K562 (cell line): ENCODE data around the gene PPM1L.

Experiments
- CTCF ChIP-seq, 3 experiments: IDR thresholded peaks in 2 of 3; conservative IDR thresholded peaks in 1 of 3; 2 replicates each; pipeline ENCODE4 v1.5.1; 2011 to 2012; ENCODE audit warnings: low read length in 3 of 3, mild to moderate bottlenecking in 3 of 3, control low read depth in 2 of 3, improper control_type of control experiment in 1 of 3, inconsistent platforms in 1 of 3, low read depth in 1 of 3, mixed read lengths in 1 of 3, moderate library complexity in 1 of 3; ENCODE audit not compliant: insufficient read depth in 2 of 3
- EGR1 ChIP-seq: fragments of 450-650 bp; conservative IDR thresholded peaks from 2 replicates; pipeline ENCODE4 v1.6.1; 2017; ENCODE audit warnings: mild to moderate bottlenecking
- EZH2 ChIP-seq: IDR thresholded peaks from 2 replicates; pipeline ENCODE4 v1.6.1; 2012; ENCODE audit warnings: low read depth, mild to moderate bottlenecking, inconsistent platforms, low read length, borderline replicate concordance
- FIP1L1 ChIP-seq: fragments of 200-400 bp; formaldehyde crosslinking; IDR thresholded peaks from 2 replicates; pipeline ENCODE4 v1.6.1; 2018; ENCODE audit warnings: mild to moderate bottlenecking, low read depth, low read length; ENCODE audit not compliant: poor library complexity, severe bottlenecking
- HDAC2 ChIP-seq: fragments of 450-650 bp; IDR thresholded peaks from 2 replicates; pipeline ENCODE4 v1.6.1; 2016; ENCODE audit warnings: mild to moderate bottlenecking
- HMBOX1 ChIP-seq: sonication (generic); IDR thresholded peaks from 2 replicates; pipeline ENCODE4 v1.6.1; 2016
- KDM1A ChIP-seq, 2 experiments: fragments of 450-650 bp; IDR thresholded peaks; 2 replicates each; pipeline ENCODE4 v1.6.1; 2016; ENCODE audit warnings: mild to moderate bottlenecking in 2 of 2
- MYC ChIP-seq, 2 experiments: fragments of 250-450 bp in 1 of 2; sonication (Bioruptor Pico) in 1 of 2; IDR thresholded peaks; 2 replicates each; pipeline versions ENCODE4 v1.5.1 to v1.6.1; 2012 to 2021; ENCODE audit warnings: low read depth in 2 of 2, borderline replicate concordance in 1 of 2, improper control_type of control experiment in 1 of 2, low read length in 1 of 2, mild to moderate bottlenecking in 1 of 2, moderate library complexity in 1 of 2
- MYNN ChIP-seq, 2 experiments: sonication (generic); formaldehyde crosslinking in 1 of 2; IDR thresholded peaks; 2 replicates each; pipeline versions ENCODE4 v1.5.0 to v1.6.1; 2016 to 2020; ENCODE audit warnings: antibody characterized with exemption in 1 of 2, missing genetic modification reagents in 1 of 2
- YBX1 ChIP-seq: fragments of 450-650 bp; IDR thresholded peaks from 2 replicates; pipeline ENCODE4 v1.7.1; 2016; ENCODE audit warnings: mild to moderate bottlenecking
- ZBTB17 ChIP-seq: fragments of 450-650 bp; formaldehyde crosslinking; IDR thresholded peaks from 2 replicates; pipeline ENCODE4 v1.4.0; 2020; ENCODE audit warnings: mild to moderate bottlenecking
- ZC3H4 ChIP-seq: sonication (generic); formaldehyde crosslinking; IDR thresholded peaks from 2 replicates; pipeline ENCODE4 v1.9.0; 2021; ENCODE audit warnings: missing genetic modification reagents, borderline replicate concordance
- ZNF395 ChIP-seq: fragments of 200-800 bp; sonication (Bioruptor generic); IDR thresholded peaks from 2 replicates; pipeline ENCODE4 v1.6.1; 2017; ENCODE audit warnings: missing genetic modification characterization, missing compliant biosample characterization
- ZNF785 ChIP-seq: fragments of 250-450 bp; sonication (Bioruptor Pico); IDR thresholded peaks from 2 replicates; pipeline ENCODE4 v1.4.0; 2020; ENCODE audit warnings: mild to moderate bottlenecking

GRCh38 chr3:160911411-160911810 lies 155.4 kb downstream of the PPM1L start:
- TF ChIP-seq YBX1 (no peak), ZBTB17 (no peak), MYNN (IDR thresholded peaks at IDR 0.05) (no peak), MYNN (CRISPR knock-in tag; IDR thresholded peaks at IDR 0.05) (no peak), EGR1 (no peak), MYC (IDR thresholded peaks at IDR 0.05; ENCODE audit: low read depth, low read length) (no peak), MYC (CRISPR knock-in tag; IDR thresholded peaks at IDR 0.05; ENCODE audit: borderline replicate concordance, low read depth) (no peak), CTCF (IDR thresholded peaks at IDR 0.05 in 2 of 3, conservative IDR thresholded peaks at IDR 0.05 in 1 of 3; ENCODE audit: insufficient read depth in 2 of 3, low read depth in 1 of 3, low read length in 3 of 3) (no peak), HMBOX1 (no peak), EZH2 (no peak), ZC3H4 (no peak), ZNF395 (CRISPR knock-in tag) (no peak), FIP1L1 (no peak), ZNF785 (CRISPR knock-in tag) (no peak), HDAC2 (no peak), KDM1A (IDR thresholded peaks at IDR 0.05) (no peak)
